Progenitor cell of endocrine pancreas (in vitro differentiated cells): ENCODE data around the gene XPNPEP1. TPM values are rescaled to one million over a fixed set of nuclear protein-coding genes. Genes with fewer than 3 reads are reported as not detected.

Experiments
- DNase-seq: peaks from one replicate; pipeline ENCODE4 v3.0.0; 2021; ENCODE audit warnings: low spot score; ENCODE audit not compliant: unreplicated experiment
- H3K27ac Mint-ChIP-seq: 2 replicates; pipeline ENCODE4 v1.8.0; 2021; ENCODE audit warnings: mild to moderate bottlenecking, moderate library complexity, mixed read lengths
- H3K27me3 Mint-ChIP-seq: 2 replicates; pipeline ENCODE4 v1.8.0; 2021; ENCODE audit warnings: mixed read lengths
- H3K36me3 Mint-ChIP-seq: 2 replicates; pipeline ENCODE4 v1.8.0; 2022; ENCODE audit warnings: mixed read lengths; ENCODE audit not compliant: insufficient read depth
- H3K4me1 Mint-ChIP-seq: 2 replicates; pipeline ENCODE4 v1.8.0; 2021; ENCODE audit warnings: low read depth, mixed read lengths
- H3K4me3 Mint-ChIP-seq: 2 replicates; pipeline ENCODE4 v1.8.0; 2021; ENCODE audit warnings: low read depth, mild to moderate bottlenecking, moderate library complexity, mixed read lengths
- H3K9me3 Mint-ChIP-seq: 2 replicates; pipeline ENCODE4 v1.8.0; 2021; ENCODE audit warnings: low read depth, mixed read lengths
- total RNA-seq: library from RNA; stranded (reverse); gene quantifications from 2 replicates; pipeline ENCODE4 v1.2.1, GENCODE V29; 2021
- TF ChIP-seq, protein P1 (sequence below): fragments of 200-600 bp; sonication (generic); IDR thresholded peaks from one replicate; pipeline ENCODE4 v1.5.0; 2021; ENCODE audit warnings: antibody characterized with exemption, mild to moderate bottlenecking; ENCODE audit not compliant: unreplicated experiment

Gene XPNPEP1
- total RNA-seq, 1 donor from 2014 or later: 40.0 TPM

- Mint-ChIP-seq H3K27ac (peak overlapping the region; percentile 11), H3K36me3 (peaks cover 22% of the 10 kb centered on the region), H3K27me3 (no peaks in the 10 kb centered on the region), H3K4me1 (peaks cover 7% of the 10 kb centered on the region), H3K4me3 (no peak overlapping the region), H3K9me3 (peaks cover 3% of the 10 kb centered on the region)
- TF ChIP-seq, protein P1, sequence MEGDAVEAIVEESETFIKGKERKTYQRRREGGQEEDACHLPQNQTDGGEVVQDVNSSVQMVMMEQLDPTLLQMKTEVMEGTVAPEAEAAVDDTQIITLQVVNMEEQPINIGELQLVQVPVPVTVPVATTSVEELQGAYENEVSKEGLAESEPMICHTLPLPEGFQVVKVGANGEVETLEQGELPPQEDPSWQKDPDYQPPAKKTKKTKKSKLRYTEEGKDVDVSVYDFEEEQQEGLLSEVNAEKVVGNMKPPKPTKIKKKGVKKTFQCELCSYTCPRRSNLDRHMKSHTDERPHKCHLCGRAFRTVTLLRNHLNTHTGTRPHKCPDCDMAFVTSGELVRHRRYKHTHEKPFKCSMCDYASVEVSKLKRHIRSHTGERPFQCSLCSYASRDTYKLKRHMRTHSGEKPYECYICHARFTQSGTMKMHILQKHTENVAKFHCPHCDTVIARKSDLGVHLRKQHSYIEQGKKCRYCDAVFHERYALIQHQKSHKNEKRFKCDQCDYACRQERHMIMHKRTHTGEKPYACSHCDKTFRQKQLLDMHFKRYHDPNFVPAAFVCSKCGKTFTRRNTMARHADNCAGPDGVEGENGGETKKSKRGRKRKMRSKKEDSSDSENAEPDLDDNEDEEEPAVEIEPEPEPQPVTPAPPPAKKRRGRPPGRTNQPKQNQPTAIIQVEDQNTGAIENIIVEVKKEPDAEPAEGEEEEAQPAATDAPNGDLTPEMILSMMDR: no peak
- DNase-seq: no peak
These were observed 23.7 kb downstream of the XPNPEP1 start for GRCh38 chr10:109899356-109900331.

DNA sequence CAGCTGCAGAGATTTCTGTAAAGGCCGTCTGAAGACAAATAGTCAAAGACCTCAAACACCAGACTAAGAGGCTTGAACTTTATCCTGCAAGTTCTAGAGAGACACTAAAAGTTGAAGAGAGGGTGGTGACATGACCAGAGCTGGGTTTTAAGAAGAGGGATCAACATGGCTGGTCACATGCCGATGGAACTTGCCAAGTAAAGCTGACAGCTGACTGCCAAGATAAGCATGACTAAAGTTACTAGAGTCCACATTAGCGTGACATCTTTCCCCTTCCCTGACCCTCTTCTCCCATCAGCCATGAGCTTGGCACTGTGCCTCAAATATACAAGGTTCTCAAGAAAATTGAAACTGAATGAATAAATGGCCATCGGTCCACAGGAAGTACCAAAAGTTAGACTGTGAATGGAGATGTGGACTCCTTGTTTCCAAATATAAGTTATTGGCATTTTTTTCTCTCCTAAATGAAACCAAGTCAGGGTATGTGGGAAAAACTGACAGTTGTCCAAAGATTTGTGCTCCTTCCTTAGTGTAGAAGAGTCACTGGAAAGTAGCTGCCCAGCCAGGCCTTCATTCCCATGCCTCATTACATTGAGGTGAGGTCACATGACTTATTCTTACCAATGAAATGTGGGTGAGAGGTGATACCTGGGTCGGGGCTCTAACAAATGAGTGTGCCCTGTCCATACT, 24.5 kb downstream of the XPNPEP1 start:
- TF ChIP-seq, protein P1: no peak
- DNase-seq: no peak
- Mint-ChIP-seq H3K4me3 (no peak overlapping the region), H3K9me3 (peaks cover 3% of the 10 kb centered on the region), H3K4me1 (peaks cover 5% of the 10 kb centered on the region), H3K36me3 (peaks cover 15% of the 10 kb centered on the region), H3K27me3 (no peaks in the 10 kb centered on the region), H3K27ac (no peak overlapping the region)

DNA sequence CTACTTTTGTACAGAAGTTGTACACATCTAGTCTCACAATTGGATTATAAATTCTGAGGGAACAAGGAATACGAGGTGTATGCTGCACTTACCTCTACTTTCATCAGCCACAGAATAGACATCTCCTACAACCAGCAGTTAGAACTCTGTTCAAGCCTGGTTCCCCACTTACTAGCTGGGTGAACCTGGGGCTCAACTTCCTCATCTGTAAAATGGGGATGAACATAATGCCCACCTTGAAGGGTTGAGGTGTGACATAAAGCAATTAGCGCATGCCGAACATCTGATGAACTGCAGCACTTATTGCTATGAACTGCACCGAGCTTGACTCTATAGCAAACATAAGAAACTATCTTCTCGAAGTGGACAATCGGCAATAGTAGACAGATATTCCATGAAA, 25.3 kb downstream of the XPNPEP1 start:
- DNase-seq: no peak
- Mint-ChIP-seq H3K9me3 (peaks cover 3% of the 10 kb centered on the region), H3K4me1 (peaks cover under 1% of the 10 kb centered on the region), H3K4me3 (no peak overlapping the region), H3K27ac (no peak overlapping the region), H3K27me3 (no peaks in the 10 kb centered on the region), H3K36me3 (peaks cover 11% of the 10 kb centered on the region)
- TF ChIP-seq, protein P1: no peak

DNA sequence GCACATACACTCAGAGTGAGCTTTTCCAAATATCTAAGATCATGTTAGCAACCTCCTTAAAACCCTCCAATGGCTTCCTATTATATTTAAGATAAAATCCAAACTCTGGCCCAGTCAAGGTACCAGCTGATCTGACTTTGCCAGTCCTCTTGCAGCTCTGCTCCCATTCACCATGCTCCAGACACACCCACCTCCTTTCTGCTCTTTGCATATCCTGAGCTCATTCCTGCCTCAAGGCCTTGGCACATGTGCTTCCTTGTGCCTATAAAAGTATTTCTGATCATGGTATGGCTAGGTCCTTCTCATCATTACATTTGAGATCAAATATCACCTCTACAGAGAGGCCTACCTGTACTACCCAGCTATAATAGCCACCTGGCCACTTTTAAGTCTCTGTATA, 27.5 kb downstream of the XPNPEP1 start:
- DNase-seq: no peak
- Mint-ChIP-seq H3K4me1 (no peaks in the 10 kb centered on the region), H3K36me3 (peaks cover 14% of the 10 kb centered on the region), H3K27me3 (no peaks in the 10 kb centered on the region), H3K9me3 (peaks cover 3% of the 10 kb centered on the region), H3K27ac (no peak overlapping the region), H3K4me3 (no peak overlapping the region)
- TF ChIP-seq, protein P1: no peak

DNA sequence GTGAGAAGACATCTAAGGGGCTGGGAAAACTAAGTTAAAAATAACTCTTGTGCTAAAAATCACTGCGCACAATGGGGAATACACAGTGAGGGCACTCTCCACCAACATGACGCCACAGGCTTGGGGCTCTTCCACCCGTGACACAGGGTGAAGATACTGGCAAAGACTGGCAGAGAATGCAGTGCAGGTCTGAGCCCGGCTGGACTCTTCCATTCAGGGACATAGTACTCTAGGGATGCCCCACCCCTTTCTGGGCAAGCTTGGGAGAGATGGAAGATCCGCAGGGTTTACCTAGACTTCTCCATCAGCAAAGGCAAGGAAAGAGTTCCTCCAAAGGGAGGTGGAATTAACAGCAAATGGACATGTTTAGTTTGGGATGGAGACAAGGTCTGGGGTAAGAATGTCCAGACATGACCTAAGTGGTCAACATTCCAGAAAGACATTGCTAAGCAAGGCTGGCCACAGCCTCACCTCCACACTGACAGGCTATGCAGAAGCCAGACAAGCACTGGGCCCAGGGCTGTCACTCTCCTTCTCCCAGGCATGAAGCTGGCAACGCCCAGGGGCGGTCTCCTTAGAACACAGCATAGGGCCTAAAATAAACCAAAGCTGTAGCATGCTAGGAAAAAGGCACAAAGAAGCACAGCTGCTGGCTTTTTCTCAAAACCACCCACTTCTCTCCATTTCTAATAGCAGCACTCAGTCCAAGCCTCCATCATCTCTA, 28.1 kb downstream of the XPNPEP1 start:
- Mint-ChIP-seq H3K9me3 (peaks cover 3% of the 10 kb centered on the region), H3K27me3 (no peaks in the 10 kb centered on the region), H3K36me3 (peaks cover 16% of the 10 kb centered on the region), H3K4me3 (no peak overlapping the region), H3K27ac (no peak overlapping the region), H3K4me1 (no peaks in the 10 kb centered on the region)
- DNase-seq: no peak
- TF ChIP-seq, protein P1: no peak
